GM21515 (cell line): ENCODE results near the gene AK1.

ENCODE experiments used
- ATAC-seq: cut with Tn5 transposase; IDR thresholded peaks from one replicate; pipeline ENCODE4 v1.9.1; 2021; ENCODE audit not compliant: unreplicated experiment

The AK1 gene

DNA sequence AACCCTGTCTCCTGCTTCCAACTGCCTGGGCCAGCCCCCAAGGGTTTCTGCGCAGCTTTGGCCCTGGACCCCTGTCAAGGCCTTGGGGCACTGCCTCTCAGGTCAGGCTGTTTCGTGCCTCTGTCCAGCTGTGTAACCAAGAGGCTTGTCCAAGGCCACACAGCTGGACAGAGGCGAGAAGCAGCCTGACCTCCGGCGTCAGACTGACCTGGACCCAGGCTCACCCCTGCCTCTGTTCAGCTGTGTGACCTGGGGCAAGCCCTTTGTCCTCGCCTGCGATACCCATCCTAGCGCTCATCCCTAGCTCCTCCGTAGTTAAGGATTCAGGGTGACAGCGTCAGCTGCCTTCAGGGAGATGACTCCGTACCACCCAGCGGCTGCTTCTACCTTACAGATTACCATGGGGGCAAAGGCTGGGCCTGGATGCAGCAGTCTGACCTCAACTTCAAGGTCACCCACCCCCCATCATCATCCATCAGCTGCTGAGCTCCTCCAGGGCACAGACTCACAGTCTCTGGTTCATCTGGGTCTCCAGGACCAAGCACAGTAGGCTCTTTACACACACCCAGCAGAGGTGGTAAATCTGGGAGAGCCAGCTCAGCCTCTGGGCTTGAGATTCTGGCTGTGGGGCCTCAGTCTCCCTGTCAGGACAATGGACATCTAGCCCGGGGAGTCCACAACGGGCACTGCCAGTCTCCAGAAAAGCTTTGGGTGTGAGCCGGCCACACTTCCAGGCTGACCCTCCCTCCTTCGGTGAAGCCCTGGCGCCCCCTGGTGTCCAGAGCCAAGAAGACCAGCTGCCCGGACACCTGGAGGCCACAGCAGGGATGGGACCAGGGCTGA is 7.9 kb downstream of the AK1 start:
- ATAC-seq = no peak

DNA sequence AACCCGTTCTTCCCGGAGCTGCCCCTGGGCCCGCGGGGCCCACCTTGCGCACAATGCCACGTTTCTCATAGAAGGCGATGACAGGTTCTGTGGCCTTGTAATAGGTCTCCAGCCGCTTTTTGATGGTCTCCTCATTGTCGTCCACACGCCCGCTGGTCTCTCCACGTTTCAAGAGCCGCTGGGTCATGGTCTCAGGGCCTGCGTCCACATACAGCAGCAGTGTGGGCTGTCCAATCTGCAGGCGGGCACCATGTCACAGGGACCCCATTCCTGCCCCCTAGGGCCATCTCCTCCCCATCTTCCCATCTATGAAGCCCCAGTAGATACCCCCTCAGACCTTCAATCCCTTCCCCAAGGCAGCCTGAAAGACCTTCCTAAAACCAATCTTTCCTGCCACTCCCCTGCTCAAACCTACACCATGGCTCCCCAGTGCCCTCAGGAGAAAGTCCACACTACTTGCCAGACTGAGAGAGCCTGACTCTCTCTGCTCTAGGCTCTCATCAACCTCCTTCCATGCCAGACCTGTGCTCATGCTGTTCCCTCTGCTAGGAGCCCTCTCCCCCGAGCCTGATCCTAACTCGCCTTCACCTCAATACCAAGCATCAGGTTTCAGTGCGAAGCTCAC is 9.1 kb downstream of the AK1 start:
- no peak for ATAC-seq

DNA sequence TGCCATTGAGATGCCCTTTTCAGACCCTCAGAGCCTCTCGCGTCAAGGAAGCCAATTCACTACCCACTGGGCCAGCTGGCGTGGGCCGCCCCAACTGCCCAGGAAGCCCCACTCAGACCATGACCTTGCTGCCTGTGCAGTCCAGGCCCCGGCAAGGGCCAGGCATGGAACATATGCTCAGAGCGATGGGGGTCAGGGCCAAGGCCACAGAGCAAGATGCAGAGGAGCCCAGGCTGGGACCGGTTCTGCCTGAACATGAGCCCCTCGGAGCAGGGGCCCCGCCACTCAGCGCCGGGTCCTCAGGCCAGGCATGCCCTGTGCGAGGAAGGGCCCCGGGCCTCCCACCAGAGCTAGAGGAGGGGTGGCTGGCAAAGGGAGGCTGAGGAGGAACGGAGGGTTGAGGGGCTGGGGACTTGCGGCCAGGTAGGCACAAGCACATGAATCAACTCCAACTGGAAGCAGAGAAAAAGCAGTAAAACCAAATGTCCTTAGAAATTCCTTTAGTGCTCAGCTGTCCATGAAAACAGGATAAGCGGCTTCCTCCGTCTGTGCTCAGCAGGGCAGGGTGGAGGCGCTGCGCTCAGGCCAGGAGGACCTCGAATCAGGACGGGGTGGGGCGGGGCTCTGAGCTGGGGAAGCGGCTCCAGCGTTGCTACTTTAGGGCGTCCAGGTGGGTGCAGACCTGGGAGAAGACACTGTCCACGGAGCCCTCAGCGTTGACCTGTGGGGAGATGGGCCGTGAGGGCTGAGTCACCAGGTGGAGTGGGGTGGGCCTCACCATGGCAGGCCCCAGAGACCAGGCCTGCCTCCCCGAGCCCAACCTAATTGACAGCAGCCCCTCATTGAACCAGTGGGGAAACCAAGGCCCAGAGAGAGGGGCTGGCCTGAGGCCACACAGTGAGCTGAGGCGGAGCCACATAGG is 9.9 kb downstream of the AK1 start:
- ATAC-seq = no peak

DNA sequence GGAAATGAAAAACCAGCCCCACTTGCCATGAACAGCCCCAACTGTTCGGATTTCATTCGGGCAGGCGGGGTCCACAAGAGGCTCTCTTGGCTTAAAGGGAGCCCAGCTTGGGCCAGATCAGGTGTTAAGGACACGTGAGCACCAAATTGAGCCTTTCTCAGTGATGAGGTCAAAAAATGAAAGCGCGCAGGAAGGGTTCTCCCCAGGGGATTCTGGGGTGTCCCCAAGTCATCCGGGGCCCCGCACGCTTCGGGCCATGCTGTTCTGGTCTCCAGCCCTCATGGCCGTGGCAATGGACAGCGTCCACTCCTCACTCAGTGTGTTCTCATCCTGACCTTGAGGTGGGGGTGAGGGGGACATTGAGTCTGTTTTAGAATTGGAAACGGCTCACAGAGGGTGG is 10.9 kb downstream of the AK1 start:
- ATAC-seq = no peak

DNA sequence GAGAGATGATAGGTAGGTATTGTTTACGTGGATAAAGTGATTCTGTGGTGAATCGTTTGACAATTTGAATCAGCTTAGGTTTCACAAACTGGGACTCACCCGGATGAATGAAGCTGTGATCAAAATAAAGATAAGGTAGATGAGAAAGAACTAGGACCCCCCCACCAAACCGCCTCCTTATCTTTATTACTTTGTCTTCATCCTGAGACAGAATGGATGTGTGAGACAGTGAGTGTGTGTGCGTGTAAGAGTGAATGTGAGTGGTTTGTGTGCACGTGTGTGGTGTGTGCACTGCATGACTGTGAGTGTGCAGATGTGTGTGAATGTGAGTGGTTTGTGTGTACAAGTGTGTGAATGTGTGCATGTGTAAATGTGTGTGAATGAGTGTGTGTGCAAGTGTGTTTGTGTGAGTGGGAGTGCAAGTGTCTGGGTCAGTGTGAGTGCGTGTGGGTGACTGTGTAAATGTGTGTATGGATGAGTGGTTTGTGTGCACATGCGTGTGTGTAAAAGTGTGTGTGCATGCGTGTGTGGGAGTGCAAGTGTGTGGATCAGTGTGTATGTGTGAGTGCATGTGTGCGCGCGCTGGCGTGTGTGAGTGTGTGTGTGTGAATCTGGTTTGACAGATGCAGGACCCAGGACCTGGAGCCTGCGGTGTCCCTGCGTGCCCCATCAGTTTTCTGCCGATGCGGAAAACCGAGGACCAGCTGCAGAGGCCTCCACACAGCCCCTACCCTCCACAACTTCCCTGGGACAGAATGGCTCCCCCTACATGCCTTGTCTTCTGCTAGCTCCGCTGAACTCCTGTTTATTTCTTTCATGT is 11.6 kb downstream of the AK1 start:
- no peak for ATAC-seq

DNA sequence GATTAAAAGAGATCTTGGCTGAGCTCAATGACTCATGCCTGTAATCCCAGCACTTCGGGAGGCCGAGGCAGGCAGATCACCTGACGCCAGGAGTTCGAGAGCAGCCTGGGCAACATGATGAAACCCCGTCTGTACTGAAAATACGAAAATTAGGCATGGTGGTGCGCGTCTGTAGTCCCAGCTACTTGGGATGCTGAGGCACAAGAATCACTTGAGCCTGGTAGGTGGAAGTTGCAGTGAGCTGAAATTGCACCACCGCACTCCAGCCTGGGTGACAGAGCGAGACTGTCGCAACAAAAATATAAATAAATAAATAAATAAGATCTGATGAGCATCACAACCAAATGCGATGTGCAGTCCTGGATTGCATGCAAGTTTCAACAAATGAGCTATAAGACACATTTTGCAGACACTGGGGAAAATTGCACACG is 14.3 kb downstream of the AK1 start:
- no peak for ATAC-seq

DNA sequence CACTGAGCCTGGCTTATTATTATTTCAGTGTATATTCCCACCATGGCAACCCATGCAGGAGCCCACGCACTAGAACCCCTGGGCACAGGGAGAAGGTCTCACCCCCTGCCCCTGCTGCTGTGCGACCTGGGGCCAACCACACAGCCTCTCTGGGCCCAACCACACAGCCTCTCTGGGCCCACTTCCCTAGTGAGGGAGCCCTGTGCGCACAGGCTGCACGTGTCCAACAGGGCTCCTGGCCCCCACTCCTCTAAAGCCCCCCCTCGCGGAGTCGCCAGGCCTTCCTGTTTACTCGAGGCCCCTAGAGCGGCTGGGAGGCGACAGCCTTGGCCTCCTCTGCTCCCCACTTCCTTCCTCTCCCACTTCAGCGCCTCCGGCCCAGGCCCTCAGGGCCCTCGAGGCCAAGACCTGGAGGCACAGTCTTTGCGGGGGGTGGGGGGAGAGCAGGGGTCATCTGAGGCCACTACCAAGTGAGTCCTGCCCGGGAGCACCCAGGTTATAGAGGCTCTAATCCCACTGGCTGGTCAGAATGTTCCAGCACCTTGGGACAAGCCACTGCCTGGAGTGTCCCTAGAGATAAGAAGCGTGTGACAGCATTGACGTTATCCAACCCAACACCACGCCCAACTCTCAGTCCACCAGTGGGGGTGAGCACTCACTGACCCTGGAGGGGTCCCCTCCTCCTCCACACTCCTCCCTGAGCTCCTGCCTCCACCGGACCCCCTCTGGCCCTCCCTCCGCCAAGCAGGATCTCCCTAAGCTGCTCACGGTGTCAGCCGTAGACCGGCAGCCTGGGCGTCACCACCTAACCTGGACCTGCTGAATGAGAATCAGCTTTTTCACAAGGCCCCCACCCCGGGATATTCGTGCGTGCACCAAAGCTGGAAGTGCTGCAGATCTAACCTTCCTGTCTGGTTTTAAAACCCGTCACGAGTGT is 15.1 kb downstream of the AK1 start:
- ATAC-seq = no peak

DNA sequence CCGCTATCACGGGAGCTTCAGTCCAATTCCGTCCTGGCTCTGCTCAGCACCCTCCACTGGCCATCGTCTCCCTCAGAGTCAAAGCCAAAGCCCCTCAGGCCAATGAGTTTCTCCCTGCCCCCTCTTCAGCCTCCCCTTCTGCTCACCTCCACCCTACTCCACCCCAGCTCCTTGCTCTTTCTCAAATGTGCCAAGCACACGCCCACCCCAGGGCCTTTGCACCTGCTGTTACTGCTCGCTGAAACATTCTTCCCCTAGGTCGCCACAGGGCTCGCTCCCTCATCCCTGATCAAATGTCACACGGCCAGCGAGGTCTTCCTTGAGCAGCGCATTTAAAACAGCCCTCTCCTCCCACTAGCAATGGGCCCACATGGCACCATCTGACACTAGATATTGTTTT is 16.7 kb downstream of the AK1 start:
- ATAC-seq = no peak

DNA sequence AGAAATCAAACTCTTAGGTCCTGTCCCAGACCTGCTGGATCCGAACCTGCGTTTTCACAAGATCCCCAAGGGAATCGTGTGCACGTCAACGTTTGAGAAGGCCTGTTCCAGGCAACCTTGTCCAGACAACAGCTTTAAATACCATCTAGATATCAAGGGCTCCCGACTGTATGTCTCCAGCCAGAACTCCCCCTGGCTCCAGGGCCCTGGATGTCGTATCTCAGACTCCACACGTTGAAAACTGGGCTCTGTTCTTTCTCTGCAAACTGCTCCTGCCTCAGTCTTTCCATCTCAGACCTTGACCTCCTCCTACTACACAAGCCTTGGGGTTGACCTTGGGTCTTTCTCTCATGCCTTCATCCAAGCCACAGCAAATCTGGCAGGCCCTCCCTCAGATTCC is 17.2 kb downstream of the AK1 start:
- no peak for ATAC-seq

DNA sequence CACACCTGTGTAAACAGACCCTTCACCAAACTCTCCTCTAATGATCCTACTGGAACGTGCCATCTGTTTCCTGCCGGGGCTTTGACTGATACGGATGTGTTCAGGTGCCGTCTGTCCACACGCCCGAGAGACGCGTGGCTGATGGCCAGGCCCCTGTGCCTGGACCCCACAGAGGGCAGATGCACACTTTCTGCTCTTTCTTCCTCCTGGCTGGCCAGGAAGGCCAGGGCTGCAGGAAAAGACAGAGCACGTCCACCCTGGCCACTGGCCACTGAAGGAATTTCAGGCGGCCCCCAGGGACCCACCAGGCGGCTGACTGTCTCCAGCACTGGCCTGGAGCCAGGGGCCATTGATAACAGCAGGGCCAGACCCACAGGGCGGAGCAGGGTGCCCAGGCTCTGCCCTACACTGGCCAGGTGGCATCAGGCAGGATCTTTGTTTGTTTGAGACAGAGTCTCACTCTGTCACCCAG is 19.4 kb downstream of the AK1 start:
- ATAC-seq = no peak

DNA sequence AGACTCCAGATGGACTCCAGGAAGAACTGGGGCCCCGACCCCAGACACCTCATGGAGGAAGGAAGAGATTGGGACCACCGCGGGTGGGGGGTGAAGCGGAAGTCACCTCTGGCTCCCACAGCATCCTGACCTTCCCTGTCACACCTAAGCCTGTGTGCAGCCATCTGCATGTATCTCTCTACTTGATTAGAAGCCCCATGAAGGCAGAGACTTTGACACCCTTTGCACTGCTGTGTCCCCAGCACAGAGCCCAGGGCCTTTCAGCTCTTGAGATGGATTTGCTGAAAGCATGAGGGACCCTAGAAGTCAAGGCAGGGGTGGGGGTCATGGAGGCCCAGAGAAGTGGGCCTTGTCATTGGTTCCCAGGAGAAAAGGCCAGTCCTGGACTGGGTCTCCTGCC is 20.2 kb downstream of the AK1 start:
- no peak for ATAC-seq

DNA sequence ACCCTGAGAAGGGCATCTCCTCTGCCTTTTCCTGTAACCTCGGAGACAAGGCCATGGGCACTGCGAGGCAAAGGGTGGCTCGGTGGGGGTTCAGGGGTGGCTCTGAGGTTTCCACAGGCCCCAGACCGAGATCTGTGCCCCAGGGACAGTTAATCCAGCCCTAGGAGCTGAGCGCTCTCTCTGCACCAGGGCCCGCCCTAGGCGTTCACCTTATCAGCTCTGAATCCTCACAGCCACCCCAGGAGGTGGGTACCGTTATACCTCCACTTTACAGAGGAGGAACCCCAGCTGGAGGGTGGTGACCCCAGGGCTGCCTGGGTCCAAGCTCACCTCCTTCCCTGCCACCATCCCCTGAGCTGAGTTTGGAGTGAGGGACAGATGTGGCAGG is 20.8 kb downstream of the AK1 start:
- no peak for ATAC-seq

DNA sequence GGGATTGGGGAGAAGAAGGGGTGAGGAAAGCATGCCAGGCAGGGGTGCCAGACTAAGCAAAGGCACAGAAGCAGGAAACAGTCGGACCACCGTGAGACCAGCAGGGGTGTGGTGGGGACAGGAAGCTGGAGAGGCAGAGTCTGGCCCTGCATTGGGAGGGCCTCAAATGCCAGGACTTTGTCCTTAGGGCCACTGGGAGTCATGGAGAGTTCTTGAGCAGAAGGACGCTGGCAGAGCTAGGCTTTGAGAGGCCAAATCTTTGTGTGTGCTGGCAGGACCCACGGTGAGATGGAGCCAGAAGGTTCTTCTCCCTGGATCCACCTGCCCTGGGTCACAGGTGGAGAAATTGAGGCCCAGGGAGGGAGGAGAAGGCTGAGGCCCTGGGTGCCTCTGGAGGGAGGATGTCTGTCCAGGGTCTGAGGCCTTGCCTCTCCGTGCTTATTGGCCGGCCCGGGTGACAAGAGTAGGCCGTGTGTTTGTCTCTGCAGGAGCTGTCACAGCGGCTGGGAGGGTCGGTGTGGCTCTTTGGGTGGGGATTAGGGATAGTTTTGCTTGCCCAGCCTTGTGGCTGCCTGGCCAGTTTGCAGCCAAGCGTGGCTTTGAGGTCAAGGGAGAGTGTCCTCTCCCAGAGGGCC is 21.3 kb downstream of the AK1 start:
- ATAC-seq = no peak

DNA sequence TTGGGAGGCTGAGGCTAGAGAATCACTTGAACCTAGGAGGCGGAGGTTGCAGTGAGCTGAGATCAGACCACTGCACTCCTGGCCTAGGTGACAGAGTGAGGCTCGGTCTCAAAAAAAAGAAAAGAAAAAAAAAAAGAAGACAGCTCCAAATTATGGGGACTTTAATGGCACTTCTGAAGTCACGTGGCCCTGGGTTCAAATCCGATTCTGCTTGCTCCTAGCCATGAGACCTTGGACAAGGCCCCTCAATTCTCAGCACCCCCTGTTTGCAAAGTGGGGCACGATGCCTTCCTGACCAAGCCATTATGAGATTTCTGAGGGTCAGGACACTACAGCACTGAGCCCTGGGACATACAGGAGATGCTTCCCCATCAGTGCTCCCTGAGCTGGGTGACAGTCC is 22.0 kb downstream of the AK1 start:
- ATAC-seq = no peak

DNA sequence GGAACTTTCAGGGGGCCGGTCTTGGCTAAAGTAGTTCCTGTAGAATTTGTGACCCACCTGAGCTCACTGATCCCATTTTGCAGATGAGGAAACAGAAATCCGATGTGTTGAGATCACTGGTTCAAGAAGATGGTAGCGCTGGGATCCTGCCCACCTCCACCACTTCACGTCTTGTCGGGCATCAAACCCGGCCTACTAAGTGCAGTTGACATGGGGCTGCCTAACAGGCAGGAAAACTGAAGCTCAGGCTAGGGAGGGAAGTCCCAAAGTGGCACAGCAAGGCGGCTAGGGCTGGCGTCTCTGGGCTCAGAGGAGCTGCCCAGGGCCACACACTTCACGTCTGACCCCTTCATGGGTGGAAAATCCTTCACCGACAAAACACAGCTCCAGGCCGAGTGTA is 22.5 kb downstream of the AK1 start:
- ATAC-seq = no peak

DNA sequence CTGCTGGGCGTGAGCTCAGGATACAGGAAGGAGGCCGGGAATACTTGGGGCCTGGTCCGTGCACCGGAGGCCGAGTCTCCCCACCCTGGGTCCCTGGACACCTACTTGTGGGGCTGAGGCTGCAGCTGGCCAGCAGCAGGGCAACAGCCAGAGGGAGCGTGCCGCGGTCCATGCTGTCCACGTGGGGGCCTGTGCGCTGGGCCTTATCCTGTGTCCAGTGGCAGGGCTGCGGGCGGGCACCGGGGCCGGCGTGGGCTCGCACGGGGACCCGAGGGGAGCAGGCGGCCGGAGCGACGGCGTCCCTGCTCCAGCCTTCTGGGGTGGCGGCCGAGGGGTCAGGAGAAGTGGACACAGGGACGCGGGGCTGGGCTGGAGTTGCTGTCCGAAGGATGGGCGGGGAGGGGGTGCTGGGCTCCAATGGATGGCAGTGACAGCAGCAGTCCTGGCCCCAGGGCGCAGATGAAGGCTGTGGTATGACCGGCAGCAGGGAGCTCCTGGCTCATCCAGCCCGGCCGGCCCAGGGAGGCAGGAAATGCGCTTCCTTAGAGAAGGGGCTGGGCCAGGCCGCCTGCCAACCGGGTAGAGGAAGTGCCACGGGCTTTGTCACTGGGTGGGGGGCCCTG is 23.2 kb downstream of the AK1 start, which contains the start of gene ENG:
ENG (minus strand) TSS at position 475 of the 623 bp plus-strand sequence; CDS start at position 172, 303 bp downstream.
- no peak for ATAC-seq

DNA sequence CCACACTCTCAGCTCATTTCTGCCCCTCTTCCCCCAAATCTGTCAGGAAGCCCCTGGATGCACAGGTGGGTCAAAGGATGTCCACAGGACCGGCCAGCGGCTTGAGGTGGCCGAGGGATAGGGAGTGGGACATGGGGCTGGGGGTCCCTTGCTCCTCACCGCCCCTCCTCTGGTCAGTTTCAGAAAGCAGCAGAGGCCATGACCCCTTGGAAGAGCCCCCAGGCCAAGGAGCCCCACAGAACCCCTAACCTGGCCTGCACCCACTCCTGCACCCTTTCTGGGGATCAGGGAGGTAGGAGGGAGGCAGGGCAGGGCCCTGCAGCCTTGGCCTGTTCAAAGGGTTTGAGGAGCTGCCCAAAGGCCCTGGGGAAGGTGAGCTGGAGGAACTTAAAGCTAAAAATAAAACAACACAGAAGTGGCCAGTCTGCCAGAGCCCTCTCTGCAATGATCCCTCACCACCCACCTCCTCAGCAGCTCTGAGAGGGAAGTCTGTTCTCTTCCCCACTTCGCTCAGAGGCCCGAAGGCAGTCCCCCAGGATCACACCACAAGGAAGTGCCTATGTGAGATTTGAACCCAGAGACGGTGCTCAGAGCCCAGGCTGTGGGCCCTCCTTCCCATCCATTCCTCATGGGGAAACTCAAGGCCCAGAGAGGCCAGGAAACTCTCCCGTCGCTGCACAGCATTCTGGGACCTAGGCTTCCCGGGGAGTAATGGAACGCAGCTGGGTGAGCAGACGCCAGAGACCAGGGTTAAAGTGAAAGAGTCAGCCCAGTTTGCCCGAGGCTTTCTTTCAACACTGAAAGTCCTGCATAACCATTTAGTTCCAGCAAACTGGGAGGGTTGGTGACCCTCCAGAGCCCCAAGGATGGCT is 23.9 kb downstream of the AK1 start:
- ATAC-seq = no peak

DNA sequence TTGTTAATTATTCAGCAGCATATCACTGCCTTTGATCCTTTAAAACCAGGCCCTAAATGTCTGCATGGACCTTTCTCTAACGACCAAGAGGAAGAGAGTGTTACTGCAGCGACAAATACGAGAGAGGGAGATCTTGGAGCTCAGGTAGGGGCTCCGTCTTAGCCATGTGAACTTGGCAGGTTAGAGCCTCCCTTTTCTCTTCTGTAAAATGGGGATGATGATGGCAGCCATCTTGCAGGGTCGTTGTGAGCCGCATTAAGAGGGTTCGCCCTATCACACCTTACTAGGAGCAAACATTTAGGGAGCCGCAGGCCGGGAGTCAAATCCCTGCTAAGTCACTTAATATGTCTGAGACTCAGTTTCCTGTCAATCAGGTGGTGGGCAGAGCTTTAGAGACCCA is 24.6 kb downstream of the AK1 start:
- ATAC-seq = no peak
